Smooth muscle cell (in vitro differentiated cells): Measurements from ENCODE around the gene ZBTB7A. TPM values are rescaled to one million over a fixed set of nuclear protein-coding genes. Genes with fewer than 3 reads are reported as not detected.

ENCODE experiments used
- DNase-seq: peaks from one replicate; lab custom pipeline; 2025; ENCODE audit not compliant: unreplicated experiment; lab: John Stamatoyannopoulos, UW
- H2AFZ ChIP-seq: fragments of 200-600 bp; sonication (generic); 2 replicates; pipeline ENCODE4 v1.6.0; 2016; ENCODE audit warnings: antibody characterized with exemption, low read depth, mild to moderate bottlenecking
- H3F3A ChIP-seq: fragments of 200-600 bp; sonication (generic); 2 replicates; pipeline ENCODE4 v1.6.0; 2017; ENCODE audit warnings: antibody characterized with exemption, low read depth
- H3K27ac ChIP-seq: fragments of 200-600 bp; sonication (generic); 2 replicates; pipeline ENCODE4 v1.5.1; 2016; ENCODE audit warnings: low read depth, mild to moderate bottlenecking
- H3K27me3 ChIP-seq: fragments of 200-600 bp; sonication (generic); 2 replicates; pipeline ENCODE4 v1.6.1; 2016; ENCODE audit warnings: low read depth, mild to moderate bottlenecking
- H3K36me3 ChIP-seq: fragments of 200-600 bp; sonication (generic); 2 replicates; pipeline ENCODE4 v1.5.1; 2016; ENCODE audit warnings: low read depth
- H3K4me1 ChIP-seq: fragments of 200-600 bp; sonication (generic); 2 replicates; pipeline ENCODE4 v1.5.1; 2016; ENCODE audit warnings: low read depth
- H3K4me2 ChIP-seq: fragments of 200-600 bp; sonication (generic); 2 replicates; pipeline ENCODE4 v1.6.0; 2016; ENCODE audit warnings: mild to moderate bottlenecking
- H3K4me3 ChIP-seq: fragments of 200-600 bp; sonication (generic); 2 replicates; pipeline ENCODE4 v1.5.1; 2016; ENCODE audit warnings: mild to moderate bottlenecking
- H3K79me2 ChIP-seq: fragments of 200-600 bp; sonication (generic); 2 replicates; pipeline ENCODE4 v1.6.0; 2016; ENCODE audit warnings: low read depth, mild to moderate bottlenecking
- H3K9ac ChIP-seq: fragments of 200-600 bp; sonication (generic); 2 replicates; pipeline ENCODE4 v1.6.0; 2016; ENCODE audit warnings: low read depth
- H3K9me3 ChIP-seq: fragments of 200-600 bp; sonication (generic); replicated peaks from 2 replicates; pipeline ENCODE4 v1.5.1; 2016; ENCODE audit warnings: low read depth
- H4K20me1 ChIP-seq: fragments of 200-600 bp; sonication (generic); 2 replicates; pipeline ENCODE4 v1.6.0; 2016; ENCODE audit warnings: low read depth
- WGBS: methylation state at CpG from one replicate; pipeline ENCODE4 v1.1.7; 2016; ENCODE audit warnings: low lambda C conversion rate; 5-methylcytosine and 5-hydroxymethylcytosine counted together
- polyA plus RNA-seq: library from polyadenylated mRNA; unstranded; fragments of >200 nt; fragmentation: Nextera tagmentation; extraction: Ambion mirVana; gene quantifications from 2 replicates; pipeline ENCODE4 v1.2.1, GENCODE V29; 2016
- total RNA-seq: library from RNA; depleted of rRNA; stranded (reverse); fragments of >200 nt; gene quantifications from 2 replicates; pipeline ENCODE4 v1.2.3, GENCODE V29; 2014
- TF ChIP-seq, protein P1 (sequence below): fragments of 200-600 bp; sonication (generic); IDR thresholded peaks from 2 replicates; pipeline ENCODE4 v1.5.1; 2017; ENCODE audit warnings: borderline replicate concordance, mild to moderate bottlenecking, antibody characterized with exemption; ENCODE audit not compliant: insufficient read depth, poor library complexity, severe bottlenecking

ZBTB7A gene
- total and polyA plus RNA-seq, 2 experiments from 2014 or later = 13.3 to 36.0 TPM

DNA sequence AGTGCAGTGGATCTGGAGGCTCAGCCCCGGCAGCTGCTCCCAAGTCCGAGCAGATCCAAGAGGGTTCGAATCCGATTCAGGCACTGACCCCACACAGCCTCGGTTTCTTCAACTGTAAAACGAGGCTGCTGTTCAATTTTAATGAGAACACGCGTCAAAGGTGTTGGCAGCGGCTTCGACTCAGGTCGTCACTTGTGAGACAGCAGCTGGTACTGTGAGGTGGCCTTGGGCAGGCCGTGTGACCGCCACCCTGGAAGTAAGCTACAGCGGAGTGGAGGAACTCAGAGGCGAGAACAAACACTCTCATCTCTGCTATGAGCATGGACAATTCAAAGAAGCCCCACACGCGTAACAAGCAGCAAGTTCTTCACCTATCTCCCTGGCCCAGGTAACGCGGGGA lies 47.5 kb upstream of the ZBTB7A start:
- peaks cover 59% of the 10 kb centered on the region for H4K20me1 ChIP-seq
- WGBS = 94% methylated on average over 19 of the region's 19 CpGs
- TF ChIP-seq, protein P1, sequence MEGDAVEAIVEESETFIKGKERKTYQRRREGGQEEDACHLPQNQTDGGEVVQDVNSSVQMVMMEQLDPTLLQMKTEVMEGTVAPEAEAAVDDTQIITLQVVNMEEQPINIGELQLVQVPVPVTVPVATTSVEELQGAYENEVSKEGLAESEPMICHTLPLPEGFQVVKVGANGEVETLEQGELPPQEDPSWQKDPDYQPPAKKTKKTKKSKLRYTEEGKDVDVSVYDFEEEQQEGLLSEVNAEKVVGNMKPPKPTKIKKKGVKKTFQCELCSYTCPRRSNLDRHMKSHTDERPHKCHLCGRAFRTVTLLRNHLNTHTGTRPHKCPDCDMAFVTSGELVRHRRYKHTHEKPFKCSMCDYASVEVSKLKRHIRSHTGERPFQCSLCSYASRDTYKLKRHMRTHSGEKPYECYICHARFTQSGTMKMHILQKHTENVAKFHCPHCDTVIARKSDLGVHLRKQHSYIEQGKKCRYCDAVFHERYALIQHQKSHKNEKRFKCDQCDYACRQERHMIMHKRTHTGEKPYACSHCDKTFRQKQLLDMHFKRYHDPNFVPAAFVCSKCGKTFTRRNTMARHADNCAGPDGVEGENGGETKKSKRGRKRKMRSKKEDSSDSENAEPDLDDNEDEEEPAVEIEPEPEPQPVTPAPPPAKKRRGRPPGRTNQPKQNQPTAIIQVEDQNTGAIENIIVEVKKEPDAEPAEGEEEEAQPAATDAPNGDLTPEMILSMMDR = no peak
- no peak overlapping the region for H2AFZ ChIP-seq
- H3K9me3 ChIP-seq = no peaks in the 10 kb centered on the region
- no peak overlapping the region for H3K9ac ChIP-seq
- H3K27ac ChIP-seq = no peak overlapping the region
- no peak overlapping the region for H3K4me3 ChIP-seq
- no peaks in the 10 kb centered on the region for H3K4me1 ChIP-seq
- no peaks in the 10 kb centered on the region for H3K36me3 ChIP-seq
- H3K4me2 ChIP-seq = no peak overlapping the region
- no peak for DNase-seq
- H3K27me3 ChIP-seq = no peaks in the 10 kb centered on the region
- H3F3A ChIP-seq = no peaks in the 10 kb centered on the region
- peaks cover 9% of the 10 kb centered on the region for H3K79me2 ChIP-seq

DNA sequence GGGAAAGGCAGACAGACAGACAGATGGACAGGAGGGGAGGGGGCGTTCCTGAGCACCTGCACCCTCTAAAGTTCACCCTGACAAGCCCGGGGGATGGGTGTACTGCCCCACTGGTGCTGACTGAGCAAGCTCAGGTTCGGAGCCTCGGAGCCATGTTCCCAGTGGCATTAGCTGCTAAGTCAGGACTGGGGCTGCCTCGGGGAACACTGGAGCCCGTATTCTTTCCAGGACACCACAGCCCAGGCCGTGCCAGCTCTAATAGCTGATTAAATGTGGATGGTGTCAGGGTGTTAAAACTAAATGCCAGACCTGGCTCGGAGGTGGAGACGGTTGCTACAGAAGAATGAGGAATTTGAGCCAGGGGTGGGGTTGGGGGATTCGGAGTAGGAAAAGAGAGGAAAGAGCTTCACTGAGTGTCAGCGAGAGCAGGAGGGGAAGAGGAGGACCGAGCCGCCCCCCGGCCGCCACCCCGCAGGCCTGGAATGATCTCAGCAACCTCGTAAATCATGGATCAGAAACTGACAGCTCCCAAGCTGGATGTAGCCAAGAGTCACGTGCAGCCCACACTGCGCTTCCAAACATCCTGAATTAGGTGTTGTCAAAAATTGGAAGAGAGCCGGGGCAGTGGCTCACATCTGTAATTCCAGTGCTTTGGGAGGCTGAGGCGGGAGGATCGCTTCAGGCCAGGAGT lies 46.8 kb upstream of the ZBTB7A start:
- H3K4me2 ChIP-seq = no peak overlapping the region
- no peaks in the 10 kb centered on the region for H3K4me1 ChIP-seq
- H3K27ac ChIP-seq = no peak overlapping the region
- no peaks in the 10 kb centered on the region for H3K27me3 ChIP-seq
- DNase-seq = no peak
- no peaks in the 10 kb centered on the region for H3F3A ChIP-seq
- H2AFZ ChIP-seq = no peak overlapping the region
- 91% methylated on average over 18 of the region's 22 CpGs for WGBS
- H3K4me3 ChIP-seq = no peak overlapping the region
- TF ChIP-seq, protein P1 = no peak
- H3K9ac ChIP-seq = no peak overlapping the region
- H3K79me2 ChIP-seq = peaks cover 2% of the 10 kb centered on the region
- H3K9me3 ChIP-seq = no peaks in the 10 kb centered on the region
- no peaks in the 10 kb centered on the region for H3K36me3 ChIP-seq
- peaks cover 53% of the 10 kb centered on the region for H4K20me1 ChIP-seq

- H3K79me2 ChIP-seq = no peaks in the 10 kb centered on the region
- H3K9ac ChIP-seq = no peak overlapping the region
- no peak overlapping the region for H3K27ac ChIP-seq
- no peaks in the 10 kb centered on the region for H3K36me3 ChIP-seq
- WGBS = 100% methylated on average over 11 of the region's 17 CpGs
- no peaks in the 10 kb centered on the region for H3K9me3 ChIP-seq
- H3K27me3 ChIP-seq = no peaks in the 10 kb centered on the region
- no peaks in the 10 kb centered on the region for H3F3A ChIP-seq
- H3K4me2 ChIP-seq = no peak overlapping the region
- DNase-seq = no peak
- no peak overlapping the region for H3K4me3 ChIP-seq
- no peaks in the 10 kb centered on the region for H3K4me1 ChIP-seq
- peaks cover 41% of the 10 kb centered on the region for H4K20me1 ChIP-seq
- H2AFZ ChIP-seq = no peak overlapping the region
- TF ChIP-seq, protein P1 = no peak
These were observed 45.7 kb upstream of the ZBTB7A start for GRCh38 chr19:4112367-4112766.

DNA sequence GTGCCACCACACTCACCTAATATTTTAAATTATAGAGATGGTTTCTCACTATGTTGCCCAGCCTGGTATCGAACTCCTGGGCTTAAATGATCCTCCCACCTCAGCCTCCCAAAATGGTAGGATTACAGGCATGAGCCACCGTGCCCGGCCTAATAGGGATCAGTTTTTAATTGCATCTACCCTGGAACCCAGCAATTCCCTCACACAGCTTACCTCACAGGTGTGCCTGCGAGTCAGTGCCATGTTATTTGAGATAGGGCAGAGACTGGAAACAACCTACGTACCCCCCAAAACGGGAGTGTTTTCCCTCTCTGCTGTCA lies 42.9 kb upstream of the ZBTB7A start:
- H4K20me1 ChIP-seq = peaks cover 34% of the 10 kb centered on the region
- H2AFZ ChIP-seq = no peak overlapping the region
- no peak overlapping the region for H3K4me2 ChIP-seq
- H3K9me3 ChIP-seq = no peaks in the 10 kb centered on the region
- H3K36me3 ChIP-seq = no peaks in the 10 kb centered on the region
- no peaks in the 10 kb centered on the region for H3K4me1 ChIP-seq
- WGBS = 93% methylated on average over 6 of the region's 6 CpGs
- H3K27me3 ChIP-seq = no peaks in the 10 kb centered on the region
- no peak overlapping the region for H3K9ac ChIP-seq
- H3K4me3 ChIP-seq = no peak overlapping the region
- no peak for DNase-seq
- no peaks in the 10 kb centered on the region for H3F3A ChIP-seq
- no peak overlapping the region for H3K27ac ChIP-seq
- TF ChIP-seq, protein P1 = no peak
- H3K79me2 ChIP-seq = no peaks in the 10 kb centered on the region
